Osteoblast (primary cell): ENCODE measurements around the gene ATP5F1D. TPM values are rescaled to one million over a fixed set of nuclear protein-coding genes. Genes with fewer than 3 reads are reported as not detected.

Experiments
- DNase-seq: peaks from one replicate; pipeline ENCODE4 v3.0.0; 2011; ENCODE audit warnings: low spot score, mixed read lengths; ENCODE audit not compliant: insufficient read length; ENCODE audit errors: missing footprints
- H2AFZ ChIP-seq: 2 replicates; pipeline ENCODE4 v1.6.0; 2011; ENCODE audit warnings: mild to moderate bottlenecking, low read length
- H3K27ac ChIP-seq: 2 replicates; pipeline ENCODE4 v1.5.1; 2011; ENCODE audit warnings: mild to moderate bottlenecking, low read depth, low read length, moderate library complexity
- H3K27me3 ChIP-seq: 2 replicates; pipeline ENCODE4 v1.6.0; 2012; ENCODE audit warnings: mild to moderate bottlenecking, control low read depth, inconsistent platforms, low read length, moderate library complexity; ENCODE audit not compliant: insufficient read depth
- H3K36me3 ChIP-seq: 2 replicates; pipeline ENCODE4 v1.5.1; 2011; ENCODE audit warnings: mild to moderate bottlenecking, low read length, control low read depth, moderate library complexity; ENCODE audit not compliant: insufficient read depth
- H3K4me1 ChIP-seq: 2 replicates; pipeline ENCODE4 v1.5.1; 2011; ENCODE audit warnings: mild to moderate bottlenecking, low read length, control low read depth, moderate library complexity; ENCODE audit not compliant: insufficient read depth
- H3K4me2 ChIP-seq: 2 replicates; pipeline ENCODE4 v1.6.0; 2011; ENCODE audit warnings: mild to moderate bottlenecking, low read length; ENCODE audit not compliant: insufficient read depth
- H3K4me3 ChIP-seq: fragments of 200-600 bp; sonication (generic); 3 replicates; pipeline ENCODE4 v1.5.1; 2012; ENCODE audit warnings: mild to moderate bottlenecking, low read length, inconsistent platforms; ENCODE audit not compliant: insufficient read depth
- H3K79me2 ChIP-seq: 2 replicates; pipeline ENCODE4 v1.6.0; 2012; ENCODE audit warnings: mild to moderate bottlenecking, low read length, control low read depth, inconsistent platforms; ENCODE audit not compliant: insufficient read depth
- H3K9me3 ChIP-seq: 2 replicates; pipeline ENCODE4 v1.5.1; 2011; ENCODE audit warnings: low read depth, low read length, control low read depth
- H4K20me1 ChIP-seq: 2 replicates; pipeline ENCODE4 v1.6.0; 2012; ENCODE audit warnings: mild to moderate bottlenecking, low read length, control low read depth; ENCODE audit not compliant: insufficient read depth
- total RNA-seq: library from RNA; depleted of rRNA; stranded (reverse); fragments of >200 nt; gene quantifications from 2 replicates; pipeline ENCODE4 v1.2.3, GENCODE V29; 2012
- TF ChIP-seq, protein P1 (sequence below): IDR thresholded peaks from 2 replicates; pipeline ENCODE4 v1.5.1; 2011; ENCODE audit warnings: mild to moderate bottlenecking, low read depth, low read length, moderate library complexity; ENCODE audit errors: extremely low read depth

Gene ATP5F1D
- total RNA-seq, 1 donor, result 13.8 TPM

DNA sequence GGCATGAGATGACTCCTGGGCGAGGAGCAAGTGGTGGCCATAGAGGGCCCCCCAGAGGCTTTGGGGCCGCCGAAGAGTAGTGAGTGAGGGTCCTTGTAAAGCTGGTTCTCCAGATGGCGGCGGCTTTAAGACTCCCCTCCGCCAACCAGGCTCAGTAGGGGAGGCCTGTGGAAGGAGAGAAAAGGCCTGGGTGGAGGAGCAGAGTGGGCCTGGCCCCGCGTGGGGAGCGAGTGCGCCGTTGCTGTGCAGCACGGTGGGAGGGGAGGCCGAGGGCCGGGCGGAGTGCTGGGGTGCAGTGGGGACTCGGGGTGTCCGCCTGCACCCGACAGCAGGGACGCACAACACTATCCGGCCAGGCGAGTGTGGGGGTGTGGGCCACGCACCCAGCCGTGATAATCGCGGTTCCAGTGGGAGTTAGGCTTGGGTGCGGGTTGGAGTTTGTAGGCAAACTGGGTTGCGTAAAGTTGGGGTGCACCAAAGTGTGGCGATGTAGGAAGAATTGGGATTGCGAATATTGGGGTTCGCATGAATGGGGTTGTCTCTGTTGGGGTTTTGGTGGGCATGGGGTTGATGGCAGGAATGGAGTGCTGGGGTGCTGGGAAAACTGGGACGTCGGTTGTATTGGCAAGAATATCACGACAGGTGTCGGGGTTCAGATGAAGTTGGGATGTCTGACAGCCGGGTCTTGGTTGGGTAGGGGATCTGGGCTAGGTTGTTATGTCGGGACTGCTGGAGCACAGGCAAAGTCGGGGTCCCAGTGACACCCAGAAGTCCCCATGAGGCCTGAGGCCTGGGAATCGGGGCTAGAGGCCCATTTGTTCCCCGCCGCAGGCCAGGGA, 26.9 kb downstream of the ATP5F1D start:
- H4K20me1 ChIP-seq, result peaks cover 29% of the 10 kb centered on the region
- H2AFZ ChIP-seq, result no peak overlapping the region
- H3K27ac ChIP-seq, result peak overlapping the region; percentile 79
- H3K4me3 ChIP-seq, result peak overlapping the region; percentile 47
- peaks cover 41% of the 10 kb centered on the region for H3K79me2 ChIP-seq
- no peak for DNase-seq
- H3K4me2 ChIP-seq, result peak overlapping the region; percentile 84
- TF ChIP-seq, protein P1, sequence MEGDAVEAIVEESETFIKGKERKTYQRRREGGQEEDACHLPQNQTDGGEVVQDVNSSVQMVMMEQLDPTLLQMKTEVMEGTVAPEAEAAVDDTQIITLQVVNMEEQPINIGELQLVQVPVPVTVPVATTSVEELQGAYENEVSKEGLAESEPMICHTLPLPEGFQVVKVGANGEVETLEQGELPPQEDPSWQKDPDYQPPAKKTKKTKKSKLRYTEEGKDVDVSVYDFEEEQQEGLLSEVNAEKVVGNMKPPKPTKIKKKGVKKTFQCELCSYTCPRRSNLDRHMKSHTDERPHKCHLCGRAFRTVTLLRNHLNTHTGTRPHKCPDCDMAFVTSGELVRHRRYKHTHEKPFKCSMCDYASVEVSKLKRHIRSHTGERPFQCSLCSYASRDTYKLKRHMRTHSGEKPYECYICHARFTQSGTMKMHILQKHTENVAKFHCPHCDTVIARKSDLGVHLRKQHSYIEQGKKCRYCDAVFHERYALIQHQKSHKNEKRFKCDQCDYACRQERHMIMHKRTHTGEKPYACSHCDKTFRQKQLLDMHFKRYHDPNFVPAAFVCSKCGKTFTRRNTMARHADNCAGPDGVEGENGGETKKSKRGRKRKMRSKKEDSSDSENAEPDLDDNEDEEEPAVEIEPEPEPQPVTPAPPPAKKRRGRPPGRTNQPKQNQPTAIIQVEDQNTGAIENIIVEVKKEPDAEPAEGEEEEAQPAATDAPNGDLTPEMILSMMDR, result no peak
- H3K36me3 ChIP-seq, result peaks cover 30% of the 10 kb centered on the region
- H3K27me3 ChIP-seq, result no peaks in the 10 kb centered on the region
- H3K9me3 ChIP-seq, result no peaks in the 10 kb centered on the region
- peaks cover 54% of the 10 kb centered on the region for H3K4me1 ChIP-seq

DNA sequence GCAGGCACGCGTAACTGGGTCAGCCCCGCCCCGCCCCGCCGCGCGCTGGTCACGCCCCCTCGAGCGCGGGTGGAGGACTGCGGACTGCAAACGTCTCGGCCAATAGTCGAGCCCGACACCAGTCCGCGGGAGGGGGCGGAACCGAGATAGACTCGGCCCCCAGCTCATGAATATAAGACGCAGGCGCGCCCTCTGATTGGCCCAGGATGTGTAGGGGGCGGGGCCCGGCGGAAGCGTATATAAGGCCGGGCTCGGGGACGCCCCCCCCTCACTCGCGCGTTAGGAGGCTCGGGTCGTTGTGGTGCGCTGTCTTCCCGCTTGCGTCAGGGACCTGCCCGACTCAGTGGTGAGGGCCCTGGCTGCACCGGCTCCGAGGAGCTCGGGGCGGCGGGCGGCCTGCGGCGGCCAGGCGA, 27.5 kb downstream of the ATP5F1D start, which contains the start of gene CIRBP:
Gene CIRBP (plus strand): TSS at position 268 of the 413 bp plus-strand sequence. CDS start 1,602 bp downstream, outside the sequence.
- H3K4me2 ChIP-seq, result peak within 1 kb of the TSS; percentile 76
- peaks cover 36% of the 10 kb centered on the region for H4K20me1 ChIP-seq
- H3K4me1 ChIP-seq, result peaks cover 59% of the 10 kb centered on the region
- H3K27ac ChIP-seq, result peak within 1 kb of the TSS; percentile 94
- peak; percentile 100 for DNase-seq
- H3K27me3 ChIP-seq, result no peaks in the 10 kb centered on the region
- peak within 1 kb of the TSS; percentile 75 for H3K4me3 ChIP-seq
- H3K36me3 ChIP-seq, result peaks cover 37% of the 10 kb centered on the region
- TF ChIP-seq, protein P1, result no peak
- H3K79me2 ChIP-seq, result peaks cover 48% of the 10 kb centered on the region
- no peak within 1 kb of the TSS for H2AFZ ChIP-seq
- H3K9me3 ChIP-seq, result no peaks in the 10 kb centered on the region

DNA sequence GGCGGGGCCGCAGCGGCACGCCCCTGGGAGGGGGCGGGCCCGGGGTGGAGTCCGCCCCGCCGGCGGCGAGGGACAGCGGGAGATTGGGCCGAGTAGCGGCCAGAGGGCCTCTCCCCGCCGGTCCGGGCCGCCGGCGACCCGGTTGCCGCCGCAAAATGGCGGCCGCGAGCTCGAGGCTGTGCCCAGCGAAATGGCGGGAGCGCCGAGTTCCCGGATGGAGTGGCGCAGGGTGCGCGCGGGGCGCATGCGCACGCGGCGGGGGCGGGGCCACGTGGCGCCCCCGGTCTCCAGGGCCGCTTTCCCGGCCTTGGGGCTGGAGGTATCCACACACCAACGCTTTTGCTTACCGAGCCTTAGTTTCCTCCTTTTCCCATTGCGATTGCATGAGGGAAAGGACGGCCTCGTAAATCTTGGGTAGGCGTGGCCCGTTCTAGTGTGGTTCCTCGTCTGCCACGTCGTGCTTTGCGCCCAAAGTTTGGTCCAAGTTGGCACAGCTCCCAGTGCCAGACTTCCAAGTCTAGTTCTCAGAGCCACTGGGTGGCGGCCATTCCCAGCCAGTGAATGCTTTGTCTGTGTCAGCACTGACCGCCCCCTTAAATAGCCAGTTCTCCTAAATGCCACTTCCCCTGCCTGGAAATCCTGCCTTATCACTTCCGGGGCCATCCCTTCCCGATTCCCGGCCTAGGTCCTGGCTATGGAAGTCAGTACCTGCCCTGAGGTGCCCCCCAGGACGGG, 28.1 kb downstream of the ATP5F1D start:
- Histone ChIP-seq H3K4me2 (peak overlapping the region; percentile 76), H3K27ac (peak overlapping the region; percentile 94), H4K20me1 (peaks cover 41% of the 10 kb centered on the region), H3K4me3 (peak overlapping the region; percentile 75), H3K9me3 (no peaks in the 10 kb centered on the region), H3K4me1 (peaks cover 64% of the 10 kb centered on the region), H3K27me3 (no peaks in the 10 kb centered on the region), H3K79me2 (peaks cover 52% of the 10 kb centered on the region), H3K36me3 (peaks cover 42% of the 10 kb centered on the region), H2AFZ (no peak overlapping the region)
- TF ChIP-seq, protein P1, result peak; percentile 27
- peak; percentile 99 for DNase-seq
